ENCODE results near the gene CTSK.

Gene CTSK

DNA sequence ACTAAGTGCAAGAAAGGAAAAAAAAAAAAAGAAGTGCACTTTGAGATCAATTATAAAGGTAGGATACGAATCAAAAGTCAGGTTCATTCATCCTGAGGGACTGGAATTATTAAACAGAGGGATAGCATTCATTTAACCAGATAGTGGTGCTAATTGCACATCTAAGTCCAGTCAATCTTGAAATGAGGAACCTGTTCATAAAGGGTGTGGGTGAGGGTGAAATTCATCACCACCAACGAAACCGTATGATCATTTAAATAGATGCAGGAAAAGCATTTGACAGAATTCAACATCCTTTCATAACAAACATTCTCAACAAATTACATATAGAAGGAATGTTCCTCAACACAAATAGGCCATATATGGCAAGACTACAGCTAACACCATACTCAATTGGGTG lies 48.0 kb downstream of the CTSK start:
- no peak for DNase-seq (ENCODE audit: low spot score)

DNA sequence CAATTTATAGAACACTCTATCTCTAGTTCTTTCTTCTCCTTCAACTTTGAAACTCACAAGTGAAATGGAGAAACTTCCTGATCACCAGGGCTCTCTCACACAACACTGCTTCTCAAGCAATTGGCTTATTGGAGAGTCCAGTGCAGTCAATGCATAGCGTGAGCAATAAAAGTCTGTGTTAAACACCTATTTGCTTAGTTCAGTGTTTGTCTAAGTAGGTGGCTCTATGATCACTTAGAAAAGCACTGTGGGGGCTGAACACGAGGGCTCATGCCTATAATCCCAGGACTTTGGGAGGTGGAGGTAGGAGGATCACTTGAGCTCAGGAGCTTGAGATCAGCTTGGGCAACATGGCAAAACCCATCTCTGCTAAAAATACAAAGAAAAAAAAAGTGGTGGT lies 54.6 kb downstream of the CTSK start:
- DNase-seq (ENCODE audit: low spot score): no peak

DNA sequence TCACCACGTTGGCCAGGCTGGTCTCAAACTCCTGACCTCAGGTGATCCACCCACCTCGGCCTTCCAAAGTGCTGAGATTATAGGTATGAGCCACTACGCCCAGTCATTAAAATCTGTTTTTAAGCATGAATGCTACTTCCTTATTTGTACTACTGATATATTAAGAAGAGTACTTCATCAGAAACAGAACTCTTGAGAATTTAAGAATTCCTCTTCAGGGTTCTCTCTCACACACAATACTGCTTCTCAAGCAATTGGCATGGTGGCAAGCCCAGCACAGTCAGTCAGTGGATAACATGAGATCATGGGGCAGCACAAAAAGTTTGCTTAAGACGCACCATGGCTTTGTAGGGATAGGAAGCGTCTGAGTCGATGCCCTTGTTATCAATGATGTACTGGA lies 56.6 kb downstream of the CTSK start:
- no peak for DNase-seq (ENCODE audit: low spot score)

DNA sequence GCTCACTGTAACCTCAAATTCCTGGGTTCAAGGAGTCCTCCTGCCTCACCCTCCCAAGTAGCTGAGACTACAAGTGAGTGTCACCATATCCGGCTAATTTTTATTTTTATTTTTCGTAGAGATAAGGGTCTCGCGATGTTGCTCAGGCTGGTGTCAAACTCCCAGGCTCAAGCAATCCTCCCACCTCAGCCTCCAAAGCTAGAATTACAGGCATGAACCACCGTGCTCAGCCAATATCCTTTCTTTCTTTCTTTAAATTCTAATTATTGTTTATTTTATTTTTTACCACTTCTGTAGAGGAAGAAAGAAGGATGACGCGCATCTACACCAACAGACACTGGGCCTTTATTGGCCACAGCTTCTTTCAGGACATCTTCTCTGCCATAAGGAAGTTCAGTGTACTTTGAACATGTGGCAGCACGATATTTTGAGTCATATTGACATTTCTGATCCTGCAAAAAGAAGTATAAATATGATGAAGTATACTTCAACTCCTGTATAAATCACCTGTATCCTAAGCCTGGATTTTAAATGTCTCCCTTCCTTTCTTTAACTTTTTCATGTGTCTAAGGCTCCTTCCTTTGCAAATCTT lies 58.2 kb downstream of the CTSK start:
- no peak for DNase-seq (ENCODE audit: low spot score)

DNA sequence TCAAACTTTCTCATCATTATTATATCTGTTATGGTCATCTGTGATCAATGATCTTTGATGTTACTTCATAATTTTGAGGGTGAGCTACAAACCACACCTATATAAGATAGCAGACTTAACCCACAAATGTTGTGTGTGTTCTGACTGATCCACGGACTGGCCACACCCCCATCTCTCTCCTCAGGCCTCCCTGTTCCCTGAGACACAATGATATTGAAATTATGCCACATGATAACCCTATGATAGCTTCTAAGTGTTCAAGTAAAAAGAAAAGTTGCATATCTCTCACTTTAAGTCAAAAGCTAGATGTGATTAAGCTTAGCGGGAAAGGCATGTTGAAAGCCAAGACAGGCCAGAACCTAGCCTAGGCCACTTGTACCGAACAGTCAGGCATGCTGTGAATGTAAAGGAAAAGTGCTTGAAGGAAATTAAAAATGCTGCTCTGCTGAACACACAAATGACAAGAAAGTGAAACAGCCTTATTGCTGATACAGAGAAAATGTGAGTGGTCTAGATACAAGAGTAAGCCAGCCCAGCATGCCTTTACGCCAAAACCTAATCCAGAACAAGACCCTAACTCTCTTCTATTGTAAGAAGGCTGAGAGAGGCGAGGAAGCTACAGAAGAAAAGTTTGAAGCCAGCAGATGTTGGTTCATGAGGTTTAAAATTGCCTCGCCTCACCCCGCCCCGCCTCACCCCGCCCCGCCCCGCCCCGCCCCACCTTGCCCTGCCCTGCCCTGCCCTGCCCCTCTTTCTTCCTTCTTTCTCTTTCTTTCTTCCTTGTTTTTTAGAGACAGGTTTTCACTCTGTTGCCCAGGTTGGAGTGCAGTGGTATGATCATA lies 59.0 kb downstream of the CTSK start:
- DNase-seq (ENCODE audit: low spot score): no peak

Data from globus pallidus (tissue), 1 donor.